ENCODE results near the gene ENPP1.

Gene ENPP1

DNA sequence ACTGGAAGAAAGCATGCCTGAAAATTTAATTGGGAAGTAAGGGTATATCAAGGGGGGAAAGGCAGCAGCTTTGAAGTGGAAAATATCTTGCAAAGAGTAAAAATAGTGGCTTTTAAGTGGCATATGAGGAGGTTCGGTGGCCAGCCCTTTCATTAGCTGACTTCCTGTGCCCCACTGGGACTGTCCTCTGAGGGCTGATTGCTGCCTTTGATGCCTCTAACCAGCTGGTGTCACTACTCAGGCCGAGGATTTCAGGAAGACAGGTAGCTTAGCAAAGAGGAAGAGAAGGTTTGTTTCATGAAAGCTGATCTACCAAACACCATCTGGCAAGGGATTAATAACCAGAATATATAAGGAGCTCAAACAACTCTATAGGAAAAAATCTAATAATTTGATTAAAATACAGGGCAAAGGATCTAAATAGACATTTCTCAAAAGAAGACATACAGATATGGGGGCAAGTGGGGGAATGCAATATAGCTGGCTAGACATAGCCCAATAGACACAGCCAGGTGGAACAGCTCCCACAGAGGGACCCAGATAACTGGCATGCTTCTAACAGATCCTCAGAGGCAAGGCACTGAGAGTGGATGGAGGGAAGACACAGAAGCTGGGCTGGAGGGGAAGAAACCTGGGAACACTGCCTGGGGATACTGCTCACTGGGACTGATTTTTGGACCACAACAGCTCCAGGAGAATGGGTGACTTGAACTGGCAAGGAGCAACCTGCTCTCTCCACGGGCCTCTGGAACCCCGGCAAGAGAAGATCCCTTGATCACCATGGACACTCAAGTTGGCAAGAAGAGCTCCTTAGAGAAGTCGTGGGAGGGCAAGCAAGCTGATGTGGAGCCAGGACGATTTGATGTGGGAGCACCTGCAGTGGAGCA, 110.2 kb downstream of the ENPP1 start:
- no peak for DNase-seq

DNA sequence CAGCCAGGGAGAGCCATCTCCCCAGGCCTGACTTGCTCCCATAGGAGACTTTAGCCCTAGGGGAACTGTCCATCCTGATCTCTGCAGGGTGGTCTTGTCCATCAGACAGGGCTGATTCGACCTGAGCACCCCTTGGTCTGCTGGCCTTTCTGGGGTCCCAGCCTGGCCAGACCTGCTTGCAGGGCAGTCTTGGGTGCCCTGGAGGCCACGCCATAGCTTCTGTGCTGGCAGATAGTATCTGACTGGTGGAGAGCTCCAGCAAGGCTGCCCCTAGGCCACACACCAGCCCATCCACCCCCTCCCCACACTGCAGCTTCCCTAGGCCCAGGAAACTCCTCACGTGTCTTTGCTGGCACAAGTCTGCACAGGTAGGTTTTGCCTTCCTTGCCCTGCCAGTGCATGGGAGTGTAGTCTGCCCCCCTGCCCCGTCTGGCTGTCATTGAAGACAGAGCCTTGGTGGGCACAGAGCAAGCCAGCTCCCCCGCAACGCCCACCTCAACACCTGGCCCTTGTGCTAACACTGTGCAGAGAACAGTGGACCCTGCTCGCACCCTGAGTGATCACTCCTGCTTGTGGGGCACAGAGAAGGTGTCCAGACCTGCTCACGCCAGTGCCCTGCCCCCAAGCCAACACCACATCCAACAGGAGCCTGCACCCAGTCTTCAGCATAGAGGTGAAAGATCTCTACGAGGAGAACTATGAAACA, 111.0 kb downstream of the ENPP1 start:
- no peak for DNase-seq

GRCh38 chr6:131920656-131921055, 112.8 kb downstream of the ENPP1 start:
- no peak for DNase-seq

DNA sequence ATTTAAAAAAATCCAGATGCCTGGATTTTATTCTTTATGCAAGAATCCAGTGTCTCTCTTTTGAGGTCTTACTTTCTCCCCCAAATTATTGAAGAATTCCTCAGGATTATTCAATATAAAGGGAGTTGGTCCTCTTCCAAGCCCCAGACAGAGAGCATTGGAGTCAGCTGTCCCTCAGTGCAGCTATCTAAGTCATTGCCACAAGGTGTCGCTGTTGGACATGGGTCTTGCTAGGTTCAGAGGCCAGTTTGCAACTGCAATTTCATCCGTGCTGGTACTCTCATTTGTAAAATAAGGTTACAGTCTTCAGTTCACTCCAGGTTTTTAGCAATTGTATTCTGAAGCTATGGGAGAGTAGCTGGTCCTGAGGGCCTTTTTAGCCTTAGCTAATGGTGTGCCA, 115.5 kb downstream of the ENPP1 start:
- DNase-seq: no peak

GRCh38 chr6:131924881-131925474, 117.2 kb downstream of the ENPP1 start:
- DNase-seq: no peak

GRCh38 chr6:131929264-131929663, 121.4 kb downstream of the ENPP1 start:
- no peak for DNase-seq

DNA sequence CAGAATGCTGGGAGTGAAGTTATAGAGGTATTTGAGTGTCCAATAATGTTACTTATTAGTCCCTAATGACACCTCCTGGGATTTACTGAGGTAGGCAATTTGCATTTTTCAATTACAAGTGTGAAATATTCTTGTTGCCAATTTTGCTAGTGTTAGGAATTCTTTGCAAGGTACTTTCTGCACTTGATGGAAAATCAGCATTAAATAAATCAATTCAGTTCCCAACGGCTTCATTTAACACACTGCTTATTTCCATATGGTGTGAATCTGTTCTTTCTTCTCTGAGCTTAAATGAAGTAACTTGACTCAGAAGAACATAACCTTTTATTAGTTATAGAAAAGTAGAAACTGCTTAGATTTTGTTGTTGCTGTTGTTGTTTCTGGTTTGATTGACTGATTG, 122.2 kb downstream of the ENPP1 start:
- DNase-seq: no peak

GRCh38 chr6:131931063-131931750, 123.4 kb downstream of the ENPP1 start:
- DNase-seq: no peak

- no peak for DNase-seq
Observed at GRCh38 chr6:131936156-131936555, 128.3 kb downstream of the ENPP1 start.

GRCh38 chr6:131937226-131937625, 129.4 kb downstream of the ENPP1 start:
- DNase-seq: no peak

DNA sequence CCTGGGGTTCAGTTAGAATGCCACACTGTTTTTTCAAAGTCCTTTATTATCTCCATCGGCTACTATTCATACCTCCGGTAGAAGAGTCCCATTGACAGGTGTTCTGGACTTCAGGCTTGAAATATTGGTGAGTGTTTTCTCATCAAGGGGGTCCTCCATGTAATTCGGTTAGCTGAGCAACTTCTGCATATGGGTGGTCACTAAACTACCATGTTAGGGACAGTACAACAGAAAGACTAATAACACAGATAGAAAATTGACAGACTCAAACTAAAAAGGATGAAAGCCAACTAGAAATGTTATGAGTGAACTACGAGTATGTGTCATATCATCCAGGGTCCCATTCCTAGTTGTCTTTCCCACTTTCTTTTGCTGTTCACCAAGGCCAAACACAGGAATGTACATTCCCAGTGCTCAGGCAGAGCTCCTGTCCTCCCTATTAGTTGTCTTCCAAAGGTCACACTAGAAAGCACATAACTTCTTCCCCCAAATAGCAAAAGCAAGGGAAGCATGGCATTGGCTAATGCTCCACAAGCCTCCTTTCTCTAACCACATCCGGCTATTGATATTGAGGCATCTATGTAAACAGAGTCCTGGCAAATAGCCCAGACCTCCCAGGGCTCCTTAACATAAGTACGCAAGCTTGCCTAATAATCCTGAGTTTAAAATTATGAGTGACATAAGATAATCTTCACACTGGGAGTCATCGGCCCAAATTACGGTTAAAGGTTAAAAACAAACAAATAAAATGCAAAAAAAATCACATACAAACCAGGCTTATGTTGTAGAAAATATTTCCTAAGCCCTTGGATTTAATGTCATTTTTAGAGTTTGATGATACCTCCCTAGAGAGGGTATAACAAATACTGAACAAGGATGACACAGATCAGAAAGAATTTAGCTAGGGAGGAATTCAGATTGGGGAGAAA, 130.1 kb downstream of the ENPP1 start:
- no peak for DNase-seq

All from CD4-positive, alpha-beta T cell treated with Interleukin-4 for 4 hours (primary cell).